Esophagus squamous epithelium (tissue), 4 donors: ENCODE results near the gene SDK2.

ENCODE experiments used
- CTCF ChIP-seq, 6 experiments: fragments of 450-650 bp in 4 of 6; fragments of 200-600 bp in 2 of 6; sonication (generic) in 2 of 6; IDR thresholded peaks; one replicate each; pipeline ENCODE4 v1.5.1; 2016 to 2019; ENCODE audit warnings: antibody characterized with exemption in 6 of 6, mild to moderate bottlenecking in 4 of 6, moderate library complexity in 4 of 6
- POLR2A ChIP-seq, 4 donors: fragments of 450-650 bp; IDR thresholded peaks; one replicate each; pipeline ENCODE4 v1.6.1; 2017; ENCODE audit warnings: antibody characterized with exemption in 4 of 4, mild to moderate bottlenecking in 4 of 4, moderate library complexity in 3 of 4

DNA sequence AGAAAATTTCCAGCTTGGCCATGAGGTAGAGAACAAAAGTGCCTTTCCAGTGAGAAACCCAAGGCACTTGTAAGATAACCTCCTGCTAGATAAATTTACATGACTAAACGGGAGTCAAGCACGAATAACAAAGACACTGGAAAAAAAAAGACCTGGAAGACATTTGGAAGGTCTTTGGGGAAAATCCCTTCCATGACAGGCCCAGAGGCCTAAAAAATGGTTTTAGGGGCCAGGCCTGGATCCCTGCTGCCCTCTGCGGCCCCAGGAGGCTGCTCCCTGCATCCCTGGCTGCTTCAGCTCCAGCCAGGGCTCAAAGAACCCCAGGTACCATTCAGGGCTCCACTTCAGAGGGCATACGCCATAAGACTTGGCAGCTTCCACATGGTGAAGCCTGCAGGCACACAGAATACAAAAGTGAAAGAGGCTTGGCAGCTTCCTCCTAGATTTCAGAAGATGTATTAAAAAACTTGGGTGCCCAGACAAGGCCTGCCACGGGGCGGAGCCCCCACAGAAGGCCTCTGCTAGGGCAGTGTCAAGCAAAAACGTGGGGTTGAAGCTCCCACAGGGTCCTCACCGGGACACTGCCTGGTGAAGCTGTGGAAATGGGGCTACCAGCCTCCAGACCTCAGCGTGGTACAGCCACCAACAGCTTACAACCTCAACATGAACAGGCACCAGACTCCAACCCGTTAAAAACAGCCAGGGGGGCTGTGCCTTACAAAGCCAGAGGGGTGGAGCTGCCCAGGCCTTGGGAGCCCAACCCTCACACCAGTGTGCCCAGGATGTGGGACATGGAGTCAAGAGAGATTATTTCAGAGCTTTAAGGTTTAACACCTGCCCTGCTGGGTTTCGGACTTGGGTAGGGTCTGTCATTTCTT is 77.1 kb downstream of the SDK2 start:
- no peak for TF ChIP-seq CTCF (IDR thresholded peaks at IDR 0.05)
- TF ChIP-seq POLR2A (IDR thresholded peaks at IDR 0.05): no peak
